HG03354 (cell line): ENCODE data around the gene CELF2.
"Not testable (repeated sequence)": the region's sequence is repeated elsewhere in the genome, so short reads cannot be mapped to it uniquely, and the experiment has no call there.

Source experiments
- ATAC-seq: cut with Tn5 transposase; IDR thresholded peaks from one replicate; pipeline ENCODE4 v1.9.1; 2021; ENCODE audit warnings: mild to moderate bottlenecking; ENCODE audit not compliant: unreplicated experiment, poor library complexity, severe bottlenecking

The CELF2 gene

DNA sequence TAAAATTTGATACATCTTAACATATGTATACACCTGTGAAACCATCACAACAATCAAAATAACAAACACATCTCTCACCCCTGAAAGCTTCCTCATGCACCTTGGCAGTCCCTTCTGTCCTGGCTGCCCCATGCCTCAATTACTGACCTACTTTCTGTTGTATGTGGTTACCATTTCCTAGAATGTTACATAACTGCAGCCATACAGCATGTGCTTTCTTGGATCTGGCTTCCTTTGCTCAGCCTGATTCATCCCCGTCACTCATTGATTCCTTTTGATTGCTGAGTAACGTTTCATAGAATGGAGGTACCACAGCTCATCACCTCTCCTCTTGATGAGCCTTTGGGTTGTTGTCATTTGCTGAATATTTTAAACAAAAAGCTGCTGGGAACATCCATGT is 165.3 kb downstream of the CELF2 start:
- ATAC-seq = no peak

GRCh38 chr10:11184093-11184492 is 166.4 kb downstream of the CELF2 start:
- ATAC-seq = no peak

DNA sequence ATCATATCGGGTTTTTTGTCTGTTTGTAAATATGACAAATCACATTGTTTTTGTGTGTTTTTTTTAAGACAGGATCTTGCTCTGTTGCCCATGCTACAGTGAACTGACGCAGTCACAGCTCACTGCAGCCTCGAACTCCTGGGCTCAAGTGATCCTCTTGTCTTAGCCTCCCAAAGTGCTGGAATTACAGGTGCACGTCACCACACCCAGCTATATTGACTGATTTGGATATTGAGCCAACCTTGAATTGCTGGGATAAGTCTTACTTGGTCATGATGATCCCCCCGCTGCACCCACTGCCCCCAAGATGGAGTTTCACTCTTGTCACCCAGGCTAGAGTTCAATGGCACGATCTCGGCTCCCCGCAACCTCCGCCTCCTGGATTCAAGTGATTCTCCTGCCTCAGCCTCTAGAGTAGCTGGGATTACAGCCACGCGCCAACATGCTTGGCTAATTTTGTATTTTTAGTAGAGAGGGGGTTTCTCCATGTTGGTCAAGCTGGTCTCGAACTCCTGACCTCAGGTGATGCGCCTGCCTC is 167.5 kb downstream of the CELF2 start:
- not testable (repeated sequence) for ATAC-seq

DNA sequence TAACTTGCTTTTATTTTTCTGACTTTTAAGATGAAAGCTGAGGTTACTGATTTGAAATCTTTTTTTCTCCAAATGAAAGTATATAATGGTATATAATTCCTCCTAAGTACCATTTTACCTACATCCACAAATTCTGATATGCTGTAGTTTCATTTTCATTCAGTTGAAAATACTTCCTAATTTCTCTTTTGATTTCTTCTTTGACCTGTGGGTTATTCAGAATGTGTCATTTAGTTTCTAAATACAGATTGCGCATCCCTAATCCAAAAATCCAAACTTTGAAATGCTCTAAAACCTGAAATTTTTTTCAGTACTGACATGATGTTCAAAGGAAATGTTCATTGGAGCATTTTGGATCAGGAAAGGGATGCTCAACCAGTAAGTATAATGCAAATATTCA is 168.7 kb downstream of the CELF2 start:
- no peak for ATAC-seq

DNA sequence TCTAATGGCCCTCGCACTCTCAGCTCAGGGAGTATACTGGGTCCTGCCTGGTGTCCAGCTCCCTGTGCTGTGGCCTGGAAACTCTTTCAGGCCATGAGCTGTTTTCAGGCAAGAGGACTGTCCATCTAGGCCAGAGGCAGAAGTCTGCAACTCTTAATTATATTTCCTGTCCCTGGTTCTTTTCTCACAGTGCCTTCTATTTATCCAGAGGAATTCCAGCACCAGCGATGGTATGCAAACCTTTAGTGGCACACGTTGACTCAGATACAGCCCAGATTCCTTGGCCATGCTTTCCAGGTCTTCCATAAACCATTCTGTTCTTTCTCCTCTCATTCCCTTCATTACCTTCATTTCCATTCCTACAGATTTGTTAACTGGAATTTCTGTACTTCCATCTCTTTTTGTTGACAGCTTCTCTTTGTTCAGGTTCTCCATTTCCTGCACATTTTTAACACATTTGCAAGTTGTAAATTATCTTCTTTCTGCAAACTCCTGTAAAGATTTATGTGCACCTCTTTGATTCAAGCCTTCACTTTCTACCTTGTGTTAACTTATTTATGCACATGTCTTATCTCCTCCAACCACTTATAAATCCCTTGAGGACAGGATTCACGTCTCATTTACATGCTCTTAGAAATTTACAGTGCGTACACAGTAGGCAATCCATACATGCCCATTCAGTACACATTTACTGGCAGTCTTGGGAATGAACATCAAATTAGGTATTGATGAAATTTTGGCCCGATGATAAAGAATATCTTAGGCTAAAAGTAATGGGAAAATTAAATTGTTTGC is 172.1 kb downstream of the CELF2 start:
- no peak for ATAC-seq

- ATAC-seq = no peak
Observed at GRCh38 chr10:11191190-11191589, 173.5 kb downstream of the CELF2 start.

GRCh38 chr10:11191678-11192077 is 174.0 kb downstream of the CELF2 start:
- no peak for ATAC-seq

DNA sequence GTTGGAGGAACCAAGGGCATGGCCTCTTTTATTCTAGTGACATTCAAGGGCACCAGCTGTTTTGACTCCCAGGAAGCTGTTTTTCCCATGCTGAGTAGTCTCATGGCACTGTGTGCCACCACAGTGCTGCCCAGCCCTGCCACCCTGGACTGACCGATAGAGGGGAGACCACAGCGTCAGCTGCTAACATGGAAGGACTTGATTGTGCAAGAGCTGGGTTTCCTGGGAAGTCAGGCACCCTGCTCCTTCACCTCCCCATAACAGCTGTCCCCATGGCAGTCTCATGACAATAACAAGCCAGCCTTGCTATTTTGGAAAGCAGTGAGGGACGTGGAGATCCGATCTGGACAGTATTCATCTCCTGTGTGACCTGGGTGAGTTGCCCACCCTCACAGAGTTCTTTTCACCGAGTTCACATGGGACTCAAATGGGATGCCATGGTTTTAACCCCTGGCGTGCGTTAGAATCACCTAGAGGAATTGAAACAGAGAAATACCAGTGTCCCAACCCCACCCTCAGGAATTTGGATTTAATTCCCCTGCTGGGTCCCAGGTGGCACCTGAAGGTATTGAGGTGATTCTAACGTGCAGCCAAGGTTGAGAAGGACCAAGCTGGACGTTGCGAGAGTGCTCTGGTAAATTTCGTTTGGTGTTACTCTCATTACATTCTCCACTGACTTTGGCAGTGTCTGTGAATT is 174.8 kb downstream of the CELF2 start:
- no peak for ATAC-seq

GRCh38 chr10:11193001-11193551 is 175.4 kb downstream of the CELF2 start:
- ATAC-seq = no peak

GRCh38 chr10:11194859-11195586 is 177.4 kb downstream of the CELF2 start:
- no peak for ATAC-seq

GRCh38 chr10:11195623-11196022 is 178.0 kb downstream of the CELF2 start:
- no peak for ATAC-seq

- ATAC-seq = peak; percentile 82
Observed at GRCh38 chr10:11197266-11197712, 179.6 kb downstream of the CELF2 start.

DNA sequence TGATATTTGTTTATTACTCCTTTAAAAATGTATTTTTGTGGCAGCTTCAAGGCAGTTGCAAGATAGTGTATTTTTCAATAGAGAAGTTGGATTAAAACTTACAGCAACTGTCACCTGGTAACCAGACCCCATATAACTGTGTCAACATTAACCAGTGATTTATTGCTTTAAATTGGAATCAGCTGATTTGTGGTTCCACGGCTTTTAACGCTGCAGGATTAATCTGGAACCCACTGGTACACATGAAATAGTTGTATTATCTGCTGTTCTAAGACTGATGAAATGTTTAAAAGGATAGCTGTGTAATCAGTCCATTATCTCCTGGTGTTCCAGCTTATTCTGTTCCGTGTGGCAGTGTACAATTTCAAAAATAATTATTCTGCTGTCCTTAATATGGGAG is 180.2 kb downstream of the CELF2 start:
- ATAC-seq = no peak

DNA sequence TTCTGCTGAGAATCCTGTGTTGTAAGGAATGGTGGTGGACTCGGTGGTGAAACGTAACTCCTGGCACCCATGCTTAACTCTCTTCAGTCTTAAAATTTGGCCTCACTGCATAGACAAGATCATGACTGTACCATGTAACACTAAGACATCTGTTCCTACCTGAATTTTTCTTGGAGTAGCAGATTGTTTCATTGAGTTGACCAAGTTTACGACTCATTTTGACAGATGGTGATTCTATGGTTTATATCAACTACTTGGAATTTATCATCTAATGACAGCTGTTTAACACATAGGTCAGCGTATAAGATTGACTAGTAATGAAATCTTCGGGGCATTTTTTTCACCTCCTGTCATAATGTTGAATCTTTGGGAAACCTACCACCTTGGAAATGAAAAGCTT is 184.2 kb downstream of the CELF2 start:
- no peak for ATAC-seq

- ATAC-seq = no peak
Observed at GRCh38 chr10:11204351-11204942, 186.8 kb downstream of the CELF2 start.

- ATAC-seq = no peak
Observed at GRCh38 chr10:11205030-11205772, 187.5 kb downstream of the CELF2 start.

GRCh38 chr10:11206676-11207559 is 189.2 kb downstream of the CELF2 start:
- no peak for ATAC-seq

DNA sequence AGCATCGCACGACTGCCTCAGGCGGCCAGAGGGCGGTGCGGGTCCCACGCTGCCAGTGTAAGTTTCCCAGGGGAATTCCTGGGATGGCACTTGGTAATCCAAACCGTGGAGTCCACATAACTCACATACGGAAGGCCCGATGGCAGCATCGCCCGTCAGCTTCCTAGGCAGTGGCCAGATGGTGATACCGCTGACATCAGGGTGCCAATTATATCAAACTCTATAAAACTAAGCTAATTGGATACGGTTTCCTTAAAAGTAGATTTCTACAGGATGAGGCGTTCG is 189.8 kb downstream of the CELF2 start:
- ATAC-seq = no peak
